ENCODE measurements around the gene SLC17A1.

GRCh38 chr6:25835442-25836283 lies 3.8 kb upstream of the SLC17A1 start:
- TF ChIP-seq, protein P1, sequence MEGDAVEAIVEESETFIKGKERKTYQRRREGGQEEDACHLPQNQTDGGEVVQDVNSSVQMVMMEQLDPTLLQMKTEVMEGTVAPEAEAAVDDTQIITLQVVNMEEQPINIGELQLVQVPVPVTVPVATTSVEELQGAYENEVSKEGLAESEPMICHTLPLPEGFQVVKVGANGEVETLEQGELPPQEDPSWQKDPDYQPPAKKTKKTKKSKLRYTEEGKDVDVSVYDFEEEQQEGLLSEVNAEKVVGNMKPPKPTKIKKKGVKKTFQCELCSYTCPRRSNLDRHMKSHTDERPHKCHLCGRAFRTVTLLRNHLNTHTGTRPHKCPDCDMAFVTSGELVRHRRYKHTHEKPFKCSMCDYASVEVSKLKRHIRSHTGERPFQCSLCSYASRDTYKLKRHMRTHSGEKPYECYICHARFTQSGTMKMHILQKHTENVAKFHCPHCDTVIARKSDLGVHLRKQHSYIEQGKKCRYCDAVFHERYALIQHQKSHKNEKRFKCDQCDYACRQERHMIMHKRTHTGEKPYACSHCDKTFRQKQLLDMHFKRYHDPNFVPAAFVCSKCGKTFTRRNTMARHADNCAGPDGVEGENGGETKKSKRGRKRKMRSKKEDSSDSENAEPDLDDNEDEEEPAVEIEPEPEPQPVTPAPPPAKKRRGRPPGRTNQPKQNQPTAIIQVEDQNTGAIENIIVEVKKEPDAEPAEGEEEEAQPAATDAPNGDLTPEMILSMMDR (conservative IDR thresholded peaks at IDR 0.05; ENCODE audit: low read depth, low read length): no peak
- TF ChIP-seq SMC3 (IDR thresholded peaks at IDR 0.05; ENCODE audit: low read depth, low read length) (no peak), POLR2A (IDR thresholded peaks at IDR 0.05; ENCODE audit: low read depth, low read length) (no peak), RAD21 (IDR thresholded peaks at IDR 0.05; ENCODE audit: low read length) (no peak)
